ENCODE data around the gene SLC6A17. TPM values are rescaled to one million over a fixed set of nuclear protein-coding genes. Genes with fewer than 3 reads are reported as not detected.

SLC6A17 gene
- total and polyA plus RNA-seq, 12 donors = 0.04 to 6.9 (median 1.4) TPM; not detected in 1

DNA sequence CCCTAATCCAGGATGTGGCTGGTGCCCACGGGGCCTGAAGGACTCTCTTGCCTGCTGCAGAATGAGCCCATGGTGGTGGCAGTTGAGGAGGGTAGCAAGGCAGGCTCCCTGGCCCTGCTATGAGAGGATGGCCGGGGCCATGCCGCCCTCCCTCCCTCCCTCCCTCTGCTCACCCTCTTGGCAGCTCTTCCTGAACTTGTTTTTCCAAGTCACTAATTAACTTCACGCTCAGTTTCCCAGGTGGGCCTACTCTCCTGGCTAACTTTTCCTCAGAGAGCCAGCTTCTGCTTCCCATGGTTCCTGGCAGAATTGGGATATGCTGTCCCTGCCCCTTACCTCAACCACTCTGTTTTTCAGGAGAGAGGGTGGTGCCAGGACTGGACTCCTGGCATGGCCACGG is 70.0 kb downstream of the SLC6A17 start:
- Histone ChIP-seq H3K4me1 (replicated peaks in 1 of 2) (peaks cover 0 to 9% of the 10 kb centered on the region in 2 donors), H3K36me3 (replicated peaks in 1 of 2) (peaks cover 0 to 10% of the 10 kb centered on the region in 2 donors), H3K27ac (no peak overlapping the region), H3K4me3 (no peak overlapping the region), H3K27me3 (no peaks in the 10 kb centered on the region), H3K9me3 (replicated peaks in 1 of 3) (no peaks in the 10 kb centered on the region)
- 87 to 96% (median 92%) methylated on average over 5 of the region's 5 CpGs for WGBS, 4 donors
- no peak for DNase-seq
- intact Hi-C loops (cut with DNase I) = no loop called here
- TF ChIP-seq, protein P1, sequence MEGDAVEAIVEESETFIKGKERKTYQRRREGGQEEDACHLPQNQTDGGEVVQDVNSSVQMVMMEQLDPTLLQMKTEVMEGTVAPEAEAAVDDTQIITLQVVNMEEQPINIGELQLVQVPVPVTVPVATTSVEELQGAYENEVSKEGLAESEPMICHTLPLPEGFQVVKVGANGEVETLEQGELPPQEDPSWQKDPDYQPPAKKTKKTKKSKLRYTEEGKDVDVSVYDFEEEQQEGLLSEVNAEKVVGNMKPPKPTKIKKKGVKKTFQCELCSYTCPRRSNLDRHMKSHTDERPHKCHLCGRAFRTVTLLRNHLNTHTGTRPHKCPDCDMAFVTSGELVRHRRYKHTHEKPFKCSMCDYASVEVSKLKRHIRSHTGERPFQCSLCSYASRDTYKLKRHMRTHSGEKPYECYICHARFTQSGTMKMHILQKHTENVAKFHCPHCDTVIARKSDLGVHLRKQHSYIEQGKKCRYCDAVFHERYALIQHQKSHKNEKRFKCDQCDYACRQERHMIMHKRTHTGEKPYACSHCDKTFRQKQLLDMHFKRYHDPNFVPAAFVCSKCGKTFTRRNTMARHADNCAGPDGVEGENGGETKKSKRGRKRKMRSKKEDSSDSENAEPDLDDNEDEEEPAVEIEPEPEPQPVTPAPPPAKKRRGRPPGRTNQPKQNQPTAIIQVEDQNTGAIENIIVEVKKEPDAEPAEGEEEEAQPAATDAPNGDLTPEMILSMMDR (IDR thresholded peaks at IDR 0.05) = no peak
- TF ChIP-seq POLR2A (IDR thresholded peaks at IDR 0.05) = no peak

DNA sequence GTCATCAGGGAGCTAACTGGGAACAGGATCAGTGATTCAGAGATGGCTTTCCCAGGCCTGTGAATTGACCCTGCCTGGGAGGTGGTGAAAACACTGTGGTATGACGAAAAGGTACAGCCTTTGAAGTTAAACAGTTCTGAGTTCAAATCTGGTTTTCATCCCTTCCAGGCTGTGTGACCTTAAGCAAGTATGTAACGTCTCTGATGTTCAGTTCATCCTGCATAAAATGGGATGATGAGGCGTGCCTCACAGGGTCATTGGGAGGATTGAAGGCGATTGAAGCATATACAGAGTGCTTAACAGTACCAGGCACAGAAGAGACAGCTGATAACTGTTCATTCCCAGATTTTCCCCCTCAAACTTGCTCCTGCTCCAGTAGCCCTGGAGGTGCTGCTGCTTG is 70.8 kb downstream of the SLC6A17 start:
- Histone ChIP-seq H3K27ac (no peak overlapping the region), H3K9me3 (replicated peaks in 1 of 3) (no peaks in the 10 kb centered on the region), H3K27me3 (no peaks in the 10 kb centered on the region), H3K4me1 (replicated peaks in 1 of 2) (peaks cover 0 to 1% of the 10 kb centered on the region in 2 donors), H3K36me3 (replicated peaks in 1 of 2) (peaks cover 0 to 10% of the 10 kb centered on the region in 2 donors), H3K4me3 (no peak overlapping the region)
- intact Hi-C loops (cut with DNase I) = no loop called here
- DNase-seq = no peak
- TF ChIP-seq, protein P1 (IDR thresholded peaks at IDR 0.05) = no peak
- no peak for TF ChIP-seq POLR2A (IDR thresholded peaks at IDR 0.05)
- 84 to 98% (median 96%) methylated on average over 4 of the region's 4 CpGs for WGBS, 4 donors

DNA sequence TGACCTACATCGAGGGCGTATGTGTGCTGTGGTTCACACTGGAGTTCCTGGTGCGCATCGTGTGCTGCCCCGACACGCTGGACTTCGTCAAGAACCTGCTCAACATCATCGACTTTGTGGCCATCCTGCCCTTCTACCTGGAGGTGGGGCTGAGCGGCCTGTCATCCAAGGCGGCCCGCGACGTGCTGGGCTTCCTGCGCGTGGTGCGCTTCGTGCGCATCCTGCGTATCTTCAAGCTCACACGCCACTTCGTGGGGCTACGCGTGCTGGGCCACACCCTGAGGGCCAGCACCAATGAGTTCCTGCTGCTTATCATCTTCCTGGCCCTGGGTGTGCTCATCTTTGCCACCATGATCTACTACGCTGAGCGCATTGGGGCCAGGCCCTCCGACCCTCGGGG is 72.8 kb downstream of the SLC6A17 start:
- H3K4me3 ChIP-seq = no peak overlapping the region
- no peaks in the 10 kb centered on the region for H3K4me1 ChIP-seq (replicated peaks in 1 of 2)
- H3K27ac ChIP-seq = no peak overlapping the region
- intact Hi-C loops (cut with DNase I) = no loop called here
- WGBS, 4 donors = 97 to 98% (median 97%) methylated on average over 11 to 27 of the region's 27 CpGs
- H3K27me3 ChIP-seq = no peaks in the 10 kb centered on the region
- peaks cover 0 to 10% of the 10 kb centered on the region in 2 donors for H3K36me3 ChIP-seq (replicated peaks in 1 of 2)
- TF ChIP-seq, protein P1 (IDR thresholded peaks at IDR 0.05) = no peak
- DNase-seq = no peak
- no peaks in the 10 kb centered on the region for H3K9me3 ChIP-seq (replicated peaks in 1 of 3)

DNA sequence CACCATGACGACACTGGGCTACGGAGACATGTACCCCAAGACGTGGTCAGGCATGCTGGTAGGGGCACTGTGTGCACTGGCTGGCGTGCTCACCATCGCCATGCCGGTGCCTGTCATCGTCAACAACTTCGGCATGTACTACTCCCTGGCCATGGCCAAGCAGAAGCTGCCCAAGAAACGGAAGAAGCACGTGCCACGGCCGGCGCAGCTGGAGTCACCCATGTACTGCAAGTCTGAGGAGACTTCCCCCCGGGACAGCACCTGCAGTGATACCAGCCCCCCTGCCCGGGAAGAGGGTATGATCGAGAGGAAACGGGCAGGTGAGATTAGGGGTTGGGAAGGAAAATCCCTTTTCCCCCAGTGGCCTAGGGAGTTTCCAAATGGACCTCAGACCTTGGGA is 73.3 kb downstream of the SLC6A17 start:
- Histone ChIP-seq H3K9me3 (replicated peaks in 1 of 3) (no peaks in the 10 kb centered on the region), H3K4me3 (no peak overlapping the region), H3K27me3 (no peaks in the 10 kb centered on the region), H3K27ac (no peak overlapping the region), H3K4me1 (replicated peaks in 1 of 2) (no peaks in the 10 kb centered on the region), H3K36me3 (replicated peaks in 1 of 2) (peaks cover 0 to 10% of the 10 kb centered on the region in 2 donors)
- TF ChIP-seq, protein P1 (IDR thresholded peaks at IDR 0.05) = no peak
- no peak for TF ChIP-seq POLR2A (IDR thresholded peaks at IDR 0.05)
- no peak for DNase-seq
- intact Hi-C loops (cut with DNase I) = no loop called here
- WGBS, 4 donors = 95 to 98% (median 95%) methylated on average over 16 to 17 of the region's 17 CpGs

All from adrenal gland (tissue), 12 donors.